Motor neuron (in vitro differentiated cells): ENCODE results near the gene KLF15. TPM values are rescaled to one million over a fixed set of nuclear protein-coding genes. Genes with fewer than 3 reads are reported as not detected.

Experiments used
- ATAC-seq, 8 experiments: fragments of 200-7000 bp; cut with Tn5 transposase; replicated peaks in 6 of 8; 2 replicates each; pipeline ENCODE4 v1.8.0; 2021; ENCODE audit warnings: mild to moderate bottlenecking in 8 of 8, moderate library complexity in 8 of 8
- H3K27ac ChIP-seq, 2 donors: fragments of 250-450 bp; sonication (Bioruptor Pico); 2 replicates each; pipeline ENCODE4 v1.9.0; 2021; ENCODE audit warnings: antibody characterized with exemption in 2 of 2, mild to moderate bottlenecking in 2 of 2, moderate library complexity in 1 of 2
- H3K4me1 ChIP-seq, 2 donors: fragments of 250-450 bp; sonication (Bioruptor Pico); replicated peaks in 1 of 2; 2 replicates each; pipeline ENCODE4 v1.6.1; 2021; ENCODE audit warnings: antibody characterized with exemption in 2 of 2, mild to moderate bottlenecking in 2 of 2, moderate library complexity in 1 of 2
- H3K4me3 ChIP-seq, 5 donors: fragments of 250-450 bp; sonication (Bioruptor Pico); 2 replicates each; pipeline ENCODE4 v1.9.0; 2021; ENCODE audit warnings: antibody characterized with exemption in 5 of 5, mild to moderate bottlenecking in 5 of 5, moderate library complexity in 4 of 5
- WGBS, 10 experiments: fragments of 450-650 bp; shearing (Covaris generic); methylation state at CpG; one replicate each; pipeline ENCODE4 v1.0.0; 2022; 5-methylcytosine and 5-hydroxymethylcytosine counted together
- in situ Hi-C, 9 experiments: fragments of 400-800 bp; cut with MboI; loops; one replicate each; pipeline ENCODE4 v1.15.0; 2021; ENCODE audit warnings: low sequenced_read_pairs in 9 of 9, low pct_unique_long_range_greater_than_20kb in 2 of 9; ENCODE audit not compliant: unreplicated experiment in 9 of 9
- total RNA-seq, 8 experiments: library from RNA; unstranded; fragments of 300-600 nt; gene quantifications; 2 replicates each; pipeline versions ENCODE4 v1.2.3 to v1.2.4, GENCODE V29; 2022

Gene KLF15
- total RNA-seq, 8 experiments from 2014 or later, result 1.6 to 4.7 (median 2.9) TPM

- WGBS, 10 experiments, result 47 to 90% (median 85%) methylated on average over 2 to 10 of the region's 12 CpGs; no CpG with 5 or more reads in 2 of the 10 experiments
- Histone ChIP-seq H3K27ac (no peak overlapping the region), H3K4me3 (no peak overlapping the region), H3K4me1 (no peaks in the 10 kb centered on the region)
- in situ Hi-C loops, result no loop called here
- peak in 2 of 8 experiments; percentile 14 to 54 for ATAC-seq
Measured at GRCh38 chr3:126348308-126348920, 8.8 kb downstream of the KLF15 start.

GRCh38 chr3:126347543-126348161, 9.6 kb downstream of the KLF15 start:
- H3K4me3 ChIP-seq, result no peak overlapping the region
- in situ Hi-C loops, result no loop called here
- no peak for ATAC-seq
- no peak overlapping the region for H3K27ac ChIP-seq
- peaks cover 2 to 5% of the 10 kb centered on the region in 2 donors for H3K4me1 ChIP-seq
- WGBS, 10 experiments, result 20 to 100% (median 44%) methylated on average over 1 to 2 of the region's 8 CpGs; no CpG with 5 or more reads in 6 of the 10 experiments

- H3K4me1 ChIP-seq, result peaks cover 2 to 5% of the 10 kb centered on the region in 2 donors
- 80 to 100% (median 100%) methylated on average over 1 to 2 of the region's 2 CpGs; no CpG with 5 or more reads in 7 of the 10 experiments for WGBS, 10 experiments
- no peak for ATAC-seq
- in situ Hi-C loops, result no loop called here
- no peak overlapping the region for H3K27ac ChIP-seq
- no peak overlapping the region for H3K4me3 ChIP-seq
Measured at GRCh38 chr3:126346466-126346865, 10.7 kb downstream of the KLF15 start.

- in situ Hi-C loops, result no loop called here
- Histone ChIP-seq H3K4me3 (no peak overlapping the region), H3K4me1 (peaks cover 2 to 5% of the 10 kb centered on the region in 2 donors), H3K27ac (no peak overlapping the region)
- ATAC-seq, result no peak
- 100% methylated on average over 1 of the region's 5 CpGs; no CpG with 5 or more reads in 9 of the 10 experiments for WGBS, 10 experiments
Measured at GRCh38 chr3:126345641-126346460, 11.4 kb downstream of the KLF15 start.

- 69 to 100% (median 90%) methylated on average over 2 to 7 of the region's 7 CpGs; no CpG with 5 or more reads in 5 of the 10 experiments for WGBS, 10 experiments
- no peak overlapping the region for H3K4me3 ChIP-seq
- no peak for ATAC-seq
- H3K27ac ChIP-seq, result no peak overlapping the region
- peaks cover 2 to 5% of the 10 kb centered on the region in 2 donors for H3K4me1 ChIP-seq
- in situ Hi-C loops, result no loop called here
Measured at GRCh38 chr3:126345231-126345630, 12.0 kb downstream of the KLF15 start.

- 80 to 83% methylated on average over 1 to 6 of the region's 9 CpGs; no CpG with 5 or more reads in 8 of the 10 experiments for WGBS, 10 experiments
- peaks cover 3 to 6% of the 10 kb centered on the region in 2 donors for H3K4me1 ChIP-seq
- no peak overlapping the region for H3K27ac ChIP-seq
- in situ Hi-C loops, result no loop called here
- ATAC-seq, result no peak
- H3K4me3 ChIP-seq, result no peak overlapping the region
Measured at GRCh38 chr3:126344380-126345041, 12.7 kb downstream of the KLF15 start.

GRCh38 chr3:126343649-126344035, 13.6 kb downstream of the KLF15 start:
- no peak for ATAC-seq
- H3K27ac ChIP-seq, result no peak overlapping the region
- WGBS, 10 experiments, result 88 to 100% (median 98%) methylated on average over 4 to 8 of the region's 32 CpGs; no CpG with 5 or more reads in 6 of the 10 experiments
- no peak overlapping the region for H3K4me3 ChIP-seq
- H3K4me1 ChIP-seq, result peaks cover 11 to 15% of the 10 kb centered on the region in 2 donors
- in situ Hi-C loops, result no loop called here

- peak in 6 of 8 experiments; percentile 52 to 77 (median 66) for ATAC-seq
Measured at GRCh38 chr3:126342991-126343648, 14.1 kb downstream of the KLF15 start.

GRCh38 chr3:126342211-126342610, 15.0 kb downstream of the KLF15 start:
- in situ Hi-C loops, result no loop called here
- 75 to 100% (median 87%) methylated on average over 3 to 7 of the region's 9 CpGs; no CpG with 5 or more reads in 4 of the 10 experiments for WGBS, 10 experiments
- ATAC-seq, result no peak
- H3K4me3 ChIP-seq, result no peak overlapping the region
- no peak overlapping the region for H3K27ac ChIP-seq
- H3K4me1 ChIP-seq, result peaks cover 13 to 16% of the 10 kb centered on the region in 2 donors

More at GRCh38 chr3:126342991-126343648, 14.1 kb downstream of the KLF15 start:
- Histone ChIP-seq H3K4me1 (peaks cover 13 to 16% of the 10 kb centered on the region in 2 donors), H3K4me3 (no peak overlapping the region), H3K27ac (no peak overlapping the region)
- WGBS, 10 experiments, result 79 to 100% (median 88%) methylated on average over 1 to 10 of the region's 20 CpGs; no CpG with 5 or more reads in 7 of the 10 experiments
- in situ Hi-C loops, result no loop called here

GRCh38 chr3:126341755-126342150, 15.5 kb downstream of the KLF15 start:
- H3K4me3 ChIP-seq, result no peak overlapping the region
- peaks cover 13 to 16% of the 10 kb centered on the region in 2 donors for H3K4me1 ChIP-seq
- in situ Hi-C loops, result no loop called here
- no peak for ATAC-seq
- H3K27ac ChIP-seq, result no peak overlapping the region
- WGBS, 10 experiments, result 31 to 80% (median 60%) methylated on average over 1 to 2 of the region's 7 CpGs; no CpG with 5 or more reads in 6 of the 10 experiments

GRCh38 chr3:126340943-126341754, 16.1 kb downstream of the KLF15 start:
- 45 to 100% (median 92%) methylated on average over 1 to 5 of the region's 19 CpGs; no CpG with 5 or more reads in 5 of the 10 experiments for WGBS, 10 experiments
- ATAC-seq, result no peak
- in situ Hi-C loops, result no loop called here
- H3K4me1 ChIP-seq, result peaks cover 13 to 16% of the 10 kb centered on the region in 2 donors
- H3K27ac ChIP-seq, result no peak overlapping the region
- no peak overlapping the region for H3K4me3 ChIP-seq
